Forelimb muscle (tissue), 1 donor: ENCODE data around the gene S100A10. TPM values are rescaled to one million over a fixed set of nuclear protein-coding genes. Genes with fewer than 3 reads are reported as not detected.

Source experiments
- DNase-seq: peaks from one replicate; pipeline ENCODE4 v3.0.0-alpha.2; 2013; ENCODE audit warnings: low read depth
- polyA plus RNA-seq: library from polyadenylated mRNA; unstranded; fragments of 120-200 nt; gene quantifications from one replicate; pipeline ENCODE4 v1.2.1, GENCODE V29; 2013; ENCODE audit not compliant: insufficient read length

Gene S100A10
- polyA plus RNA-seq, 1 donor, result 169 TPM

- DNase-seq, result no peak
Measured at GRCh38 chr1:151988405-151988923, 5.2 kb downstream of the S100A10 start.

DNA sequence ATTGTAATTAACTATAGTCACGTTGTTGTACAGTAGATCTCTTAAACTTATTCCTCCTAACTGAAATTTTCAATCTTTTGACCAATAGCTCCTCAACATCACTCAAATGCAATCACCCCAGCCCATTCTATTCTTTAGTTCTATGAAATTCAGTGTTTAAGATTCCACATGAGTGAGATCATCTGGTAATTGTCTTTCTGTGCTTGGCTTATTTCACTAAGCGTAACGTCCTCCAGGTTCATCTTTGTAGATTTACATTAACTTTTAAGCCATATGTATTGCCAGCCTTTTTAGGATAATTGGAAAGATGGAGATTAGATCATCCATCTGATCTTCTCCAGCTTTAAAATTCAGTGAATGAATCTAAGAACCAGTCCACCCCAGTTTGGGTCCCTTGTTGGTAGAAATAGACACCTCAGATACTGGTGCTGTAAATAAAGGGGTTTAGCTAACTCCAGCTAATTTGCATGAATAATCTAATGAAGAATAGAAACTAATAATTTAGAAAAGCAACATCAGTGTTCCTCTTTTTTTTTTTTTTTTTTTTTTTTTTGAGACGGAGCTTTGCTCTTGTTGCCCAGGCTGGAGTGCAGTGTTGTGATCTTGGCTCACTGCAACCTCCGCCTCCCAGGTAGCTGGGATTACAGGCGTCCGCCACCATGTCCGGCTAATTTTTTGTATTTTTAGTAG is 7.0 kb downstream of the S100A10 start:
- no peak for DNase-seq

DNA sequence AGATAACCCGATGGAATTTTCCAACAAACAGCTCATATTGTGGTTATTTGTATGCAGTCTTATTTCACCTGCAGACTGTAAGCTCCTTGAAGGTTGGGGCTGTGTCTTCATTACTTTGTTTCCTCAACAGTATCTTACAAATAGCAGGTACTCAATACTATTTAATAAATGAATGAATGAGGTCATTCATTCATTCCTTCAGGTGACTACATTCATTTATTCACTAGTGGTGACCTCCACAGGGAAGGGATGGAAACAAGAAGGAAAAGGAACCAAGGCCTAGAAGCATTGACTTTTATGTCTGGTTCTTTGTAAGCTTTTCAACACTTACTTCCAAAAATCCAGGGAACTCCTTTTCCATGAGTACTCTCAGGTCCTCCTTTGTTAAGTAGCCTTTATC is 7.9 kb downstream of the S100A10 start:
- no peak for DNase-seq

DNA sequence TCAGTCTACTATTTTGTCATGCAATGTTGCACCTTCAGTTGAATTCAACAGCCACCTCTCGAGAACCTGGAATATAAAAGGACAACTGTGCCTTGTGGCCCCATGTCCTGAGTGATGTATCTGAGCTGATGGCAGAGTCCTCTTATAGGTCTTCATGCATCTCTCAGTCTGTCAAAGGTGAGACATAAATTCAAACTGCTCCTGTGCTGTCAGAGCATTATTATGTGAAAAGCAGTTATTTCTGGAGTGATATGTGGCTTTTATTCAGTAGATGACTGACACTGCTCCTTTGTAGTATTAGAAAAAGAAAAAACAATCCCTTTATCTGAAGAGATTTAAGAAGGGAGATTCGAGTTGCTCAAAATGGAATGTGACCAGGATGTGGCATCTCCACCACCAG is 8.4 kb downstream of the S100A10 start:
- no peak for DNase-seq

DNA sequence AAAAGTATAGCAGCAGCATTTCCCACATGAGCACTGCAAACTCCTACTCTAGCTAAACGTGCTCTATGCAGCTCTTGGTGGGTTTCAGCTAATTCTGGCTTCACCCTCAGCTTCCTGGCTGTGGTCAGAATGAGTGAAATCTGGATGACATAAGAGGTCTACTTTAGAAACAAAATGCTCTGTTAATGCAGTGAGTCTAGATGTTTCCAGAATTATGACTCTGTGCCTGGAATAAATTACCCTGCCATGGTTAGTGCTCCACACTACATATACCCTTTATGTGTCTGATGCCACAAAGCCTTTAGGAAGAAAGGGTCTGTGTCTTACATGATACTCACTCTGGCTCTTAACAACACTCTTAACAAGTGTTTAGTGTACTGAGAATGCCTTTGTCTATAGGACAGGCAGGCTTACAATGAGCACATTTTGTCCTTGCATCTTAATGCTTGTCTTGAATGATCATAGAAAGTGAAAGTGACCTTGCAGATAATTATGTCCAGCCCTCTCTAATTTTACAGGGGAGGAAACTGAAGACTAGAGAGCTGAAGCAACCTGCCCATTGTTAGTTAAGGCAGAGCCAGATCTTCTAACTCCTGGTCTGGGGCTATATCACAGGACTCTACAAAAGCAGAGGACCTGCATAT is 9.2 kb downstream of the S100A10 start:
- no peak for DNase-seq

- no peak for DNase-seq
Measured at GRCh38 chr1:151982300-151983005, 11.2 kb downstream of the S100A10 start.

- DNase-seq, result no peak
Measured at GRCh38 chr1:151981178-151981525, 12.5 kb downstream of the S100A10 start.

DNA sequence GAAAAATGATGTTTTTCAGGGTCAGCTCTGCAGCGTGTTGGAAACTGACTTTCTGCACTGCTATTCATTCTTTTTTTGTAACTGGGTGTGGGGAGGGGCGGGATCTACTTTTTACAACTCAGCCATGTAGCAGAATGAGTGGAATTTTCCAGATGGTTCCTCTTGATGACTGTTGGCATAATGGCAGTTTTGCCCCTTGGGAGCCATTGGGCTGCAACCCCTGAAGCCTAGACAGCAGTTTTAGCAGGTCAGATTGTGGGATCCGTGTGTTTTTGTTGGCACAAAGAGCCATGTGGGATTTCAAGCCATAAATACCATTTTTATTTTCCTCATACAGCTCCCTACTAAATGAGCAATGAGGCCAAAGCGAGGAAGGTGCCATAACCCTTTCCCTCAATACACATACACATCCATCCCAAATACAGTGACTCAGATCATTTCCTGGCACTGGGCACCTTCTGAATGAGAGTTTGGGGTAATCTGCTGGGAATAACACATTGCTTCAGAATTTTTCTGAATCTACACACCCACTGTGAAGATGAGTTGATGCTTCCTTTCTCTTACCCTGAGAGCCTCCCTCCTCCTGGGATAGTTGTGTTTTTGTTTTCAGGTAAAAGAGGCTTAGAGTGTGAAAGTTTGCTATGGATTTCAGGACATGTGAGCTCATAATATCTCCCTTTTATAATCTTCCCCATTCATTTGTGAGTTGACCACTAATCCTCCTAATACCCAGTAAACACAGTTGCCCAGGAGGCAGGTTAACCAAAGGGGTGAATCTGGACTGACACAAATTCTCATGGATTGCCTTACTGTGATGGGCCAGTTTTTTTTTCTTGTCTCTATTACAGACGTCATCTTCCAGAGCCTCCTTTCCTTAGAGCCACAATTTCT is 13.1 kb downstream of the S100A10 start:
- no peak for DNase-seq

DNA sequence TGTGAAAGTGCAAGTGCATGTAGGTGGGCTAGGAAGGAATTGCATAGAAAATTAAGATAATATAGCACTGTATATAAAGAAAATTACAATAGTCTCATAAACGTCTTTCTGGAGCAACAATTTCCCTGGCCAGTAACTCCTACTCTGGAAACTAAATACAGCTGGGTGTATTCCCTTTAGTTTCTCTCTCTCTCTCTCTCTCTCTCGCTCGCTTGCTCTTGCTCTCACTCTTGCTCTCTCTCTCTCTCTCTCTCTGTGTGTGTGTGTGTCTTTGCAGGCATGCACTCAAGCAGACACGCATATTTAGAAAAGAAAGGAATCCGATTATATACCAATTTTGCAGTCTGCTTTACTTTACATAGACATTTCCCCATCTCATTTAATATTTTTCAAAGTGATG is 14.7 kb downstream of the S100A10 start:
- no peak for DNase-seq

DNA sequence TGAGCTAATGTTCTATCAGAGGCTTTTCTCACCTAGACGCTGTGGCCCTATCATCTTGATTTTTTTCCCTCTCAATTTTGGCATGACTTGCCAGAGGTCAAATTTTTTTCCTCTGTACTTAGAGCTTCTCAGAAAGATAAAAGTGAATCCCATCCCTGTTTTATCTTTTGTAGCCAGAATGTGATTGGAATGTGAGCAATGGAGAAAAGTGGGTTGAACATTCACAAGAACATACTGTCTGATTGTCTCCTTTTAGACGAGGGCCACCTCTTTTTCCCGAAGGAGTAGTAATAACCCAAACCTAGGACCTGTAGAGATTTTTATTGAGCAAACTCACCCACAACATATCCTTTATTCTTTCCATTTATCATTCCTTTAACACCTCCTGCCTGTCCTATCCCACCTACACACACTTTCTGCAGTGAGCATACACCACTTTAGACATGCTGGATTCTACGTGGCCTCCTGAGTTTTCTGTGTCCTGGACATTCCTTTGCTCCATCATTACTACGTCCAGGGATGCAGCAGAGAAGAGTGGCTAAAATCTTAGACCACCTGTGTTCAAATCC is 15.9 kb downstream of the S100A10 start:
- DNase-seq, result no peak

DNA sequence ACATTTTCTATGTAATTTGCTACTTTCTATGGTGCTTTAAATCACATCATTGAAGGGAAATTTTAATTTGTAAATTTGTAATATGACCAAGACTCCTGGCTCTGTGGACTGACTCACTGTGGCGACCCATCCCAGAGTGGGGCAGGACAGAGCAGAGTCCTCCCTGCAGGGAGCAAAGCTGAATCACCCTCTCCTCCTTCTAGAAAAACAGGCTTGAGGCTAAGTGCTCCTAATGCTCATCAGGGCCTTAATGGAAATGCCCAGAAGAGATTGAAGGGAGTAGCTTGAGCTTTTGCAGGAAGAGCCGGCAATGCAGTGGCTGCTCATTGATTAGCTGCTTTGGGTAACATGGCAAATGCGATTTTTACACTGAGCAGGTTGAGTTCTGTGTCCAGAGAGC is 16.8 kb downstream of the S100A10 start:
- DNase-seq, result no peak

DNA sequence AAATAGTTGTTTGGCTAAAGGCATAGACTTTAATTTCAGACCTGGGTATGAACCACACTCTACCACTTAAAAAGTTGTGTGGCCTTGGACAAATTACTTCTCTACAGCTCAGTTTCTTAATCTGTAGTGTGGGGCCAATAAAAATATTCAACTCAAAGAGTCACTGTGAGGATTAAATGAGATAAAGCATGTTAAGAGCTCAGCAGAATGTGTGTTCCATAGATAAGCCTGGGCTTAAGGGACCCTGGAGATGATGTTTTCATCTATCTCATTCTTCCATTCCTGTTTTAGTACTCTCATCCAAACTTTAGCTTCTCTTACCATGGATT is 17.7 kb downstream of the S100A10 start:
- no peak for DNase-seq

DNA sequence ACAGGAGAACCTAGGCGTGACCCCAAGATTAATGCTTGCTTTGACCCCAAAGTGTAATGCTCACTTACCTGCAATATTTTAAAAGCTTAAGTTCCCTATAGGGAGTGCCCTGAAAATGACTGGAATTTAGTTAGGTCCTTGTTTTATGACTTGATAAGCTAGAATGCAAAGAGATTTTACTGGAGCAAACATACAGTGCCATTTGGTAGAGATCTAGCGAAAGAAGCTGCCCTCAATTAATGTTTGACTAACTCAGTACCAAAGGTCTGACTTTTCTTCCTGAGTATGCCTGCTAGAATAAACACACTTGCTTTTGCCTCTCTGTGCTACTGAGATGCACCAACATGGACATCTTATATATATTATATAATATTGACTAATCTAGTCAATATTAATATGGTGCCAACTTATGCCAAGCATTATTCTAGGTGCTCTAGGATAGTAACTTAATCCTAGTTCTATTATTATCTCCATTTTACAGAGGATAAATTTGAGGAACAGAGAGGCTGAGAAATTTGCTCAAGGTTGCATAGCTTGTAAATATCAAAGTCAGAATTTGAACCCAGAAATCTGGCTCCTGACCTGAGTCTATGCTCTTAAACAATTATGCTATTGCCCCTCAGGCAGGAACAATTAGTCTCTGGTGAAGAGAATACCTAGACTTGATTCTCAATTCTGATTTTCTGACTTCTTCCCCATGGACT is 18.2 kb downstream of the S100A10 start:
- no peak for DNase-seq

GRCh38 chr1:151972542-151973248 is 21.0 kb downstream of the S100A10 start:
- no peak for DNase-seq

GRCh38 chr1:151970626-151971025 is 23.0 kb downstream of the S100A10 start:
- no peak for DNase-seq

DNA sequence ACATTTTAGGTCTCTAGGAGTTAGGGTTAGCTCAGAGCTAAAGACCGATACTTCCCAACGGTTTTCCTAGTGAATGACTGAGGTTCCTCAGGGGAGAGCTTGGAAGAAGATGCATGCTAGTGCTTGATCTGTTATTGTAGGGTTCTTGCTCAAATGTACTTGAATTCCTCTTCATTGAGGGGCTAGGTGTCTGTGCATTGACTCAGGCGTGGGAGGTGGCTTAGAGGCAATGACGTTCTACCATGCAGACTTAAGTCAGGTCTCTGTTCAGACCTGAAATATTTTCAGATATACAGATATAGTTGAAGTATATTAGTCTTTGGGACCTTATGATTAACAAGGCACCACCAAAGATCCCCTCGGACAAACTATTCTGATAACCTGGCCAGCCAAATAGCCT is 23.5 kb downstream of the S100A10 start:
- no peak for DNase-seq

DNA sequence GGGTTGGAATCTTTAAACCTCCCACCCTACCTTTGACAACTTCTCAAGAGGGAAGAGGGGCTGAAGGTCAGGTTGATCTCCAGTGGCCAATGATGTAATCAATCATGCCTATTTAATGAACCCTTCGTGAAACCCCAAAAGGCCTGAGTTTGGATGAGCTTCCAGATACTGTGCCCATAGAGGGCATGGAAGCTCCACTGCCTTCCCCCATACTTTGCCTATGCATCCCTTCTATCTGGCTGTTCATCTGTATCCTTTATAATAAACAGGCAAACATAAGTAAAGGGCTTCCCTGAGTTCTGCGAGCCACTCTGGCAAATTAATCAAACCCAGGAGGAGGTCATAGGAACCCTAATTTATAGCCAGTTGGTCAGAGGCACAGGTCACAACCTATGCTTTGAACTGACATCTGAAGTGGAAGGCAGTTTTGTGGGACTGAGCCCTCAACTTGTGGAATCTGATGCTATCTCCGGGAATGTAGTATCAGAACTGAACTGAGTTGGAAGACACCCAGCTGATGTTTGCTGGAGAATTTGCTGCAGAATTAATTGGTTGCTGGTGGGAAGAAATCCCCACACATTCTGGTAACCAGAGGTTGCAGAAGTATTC is 24.8 kb downstream of the S100A10 start:
- DNase-seq, result no peak

DNA sequence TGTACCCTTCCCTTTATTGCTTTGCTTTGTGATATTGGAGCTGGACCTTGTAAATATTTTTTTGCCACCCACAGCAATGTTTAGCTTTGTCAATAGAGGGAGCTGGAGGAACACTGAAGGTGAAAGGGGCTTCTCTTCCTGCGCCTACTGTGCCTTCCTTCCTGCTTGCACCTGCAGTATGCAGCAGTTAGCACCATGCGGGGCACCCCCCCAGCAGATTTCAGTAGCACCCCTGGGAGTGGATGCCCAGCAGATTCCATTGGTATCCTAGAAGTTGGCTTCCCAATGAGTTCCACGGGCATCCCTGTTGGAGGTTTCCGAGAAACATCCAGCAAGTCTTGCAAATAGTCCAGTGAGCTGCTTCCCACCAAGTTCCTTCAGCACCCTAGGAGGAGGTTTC is 25.6 kb downstream of the S100A10 start:
- DNase-seq, result no peak

- no peak for DNase-seq
Measured at GRCh38 chr1:151967091-151967490, 26.6 kb downstream of the S100A10 start.

- DNase-seq, result no peak
Measured at GRCh38 chr1:151966061-151966460, 27.6 kb downstream of the S100A10 start.
